GM23338 (cell line): ENCODE results near the gene CSTF3. TPM values are rescaled to one million over a fixed set of nuclear protein-coding genes. Genes with fewer than 3 reads are reported as not detected.
A peak's percentile ranks its signal among the peaks of the same experiment; 100 is the strongest.

Experiments
- ATAC-seq: fragments of 200-7000 bp; cut with Tn5 transposase; 3 replicates; pipeline ENCODE4 v1.9.1; 2020
- DNase-seq: peaks from one replicate; pipeline ENCODE4 v3.0.0-alpha.2; 2015; ENCODE audit warnings: low spot score
- H2AFZ ChIP-seq: fragments of 200-600 bp; sonication (generic); 2 replicates; pipeline ENCODE4 v1.8.0; 2016; ENCODE audit warnings: antibody characterized with exemption, mild to moderate bottlenecking, moderate library complexity
- H3F3A ChIP-seq: fragments of 200-600 bp; sonication (generic); replicated peaks from 2 replicates; pipeline ENCODE4 v1.8.0; 2017; ENCODE audit warnings: antibody characterized with exemption, mixed run types, low read depth
- H3K27ac ChIP-seq: fragments of 200-600 bp; sonication (generic); 2 replicates; pipeline ENCODE4 v1.6.1; 2016; ENCODE audit warnings: low read depth
- H3K27me3 ChIP-seq: fragments of 200-600 bp; sonication (generic); 2 replicates; pipeline ENCODE4 v1.8.0; 2016; ENCODE audit warnings: mild to moderate bottlenecking, mixed run types, moderate library complexity; ENCODE audit not compliant: insufficient read depth
- H3K36me3 ChIP-seq: fragments of 200-600 bp; sonication (generic); 2 replicates; pipeline ENCODE4 v1.8.0; 2016; ENCODE audit warnings: mild to moderate bottlenecking; ENCODE audit not compliant: insufficient read depth
- H3K4me1 ChIP-seq: fragments of 200-600 bp; sonication (generic); 2 replicates; pipeline ENCODE4 v1.8.0; 2016; ENCODE audit warnings: mild to moderate bottlenecking, moderate library complexity; ENCODE audit not compliant: insufficient read depth
- H3K4me2 ChIP-seq: fragments of 200-600 bp; sonication (generic); 2 replicates; pipeline ENCODE4 v1.7.1; 2017; ENCODE audit warnings: mixed run types
- H3K4me3 ChIP-seq: fragments of 200-600 bp; sonication (generic); 2 replicates; pipeline ENCODE4 v1.6.1; 2016; ENCODE audit warnings: mixed run types
- H3K79me2 ChIP-seq: fragments of 200-600 bp; sonication (generic); replicated peaks from 2 replicates; pipeline ENCODE4 v1.8.0; 2017; ENCODE audit warnings: mild to moderate bottlenecking; ENCODE audit not compliant: insufficient read depth
- H3K9me2 ChIP-seq: fragments of 200-600 bp; sonication (generic); 2 replicates; pipeline ENCODE4 v1.8.0; 2017; ENCODE audit not compliant: insufficient read depth
- H4K20me1 ChIP-seq: fragments of 200-600 bp; sonication (generic); replicated peaks from 2 replicates; pipeline ENCODE4 v1.8.0; 2017; ENCODE audit warnings: mild to moderate bottlenecking; ENCODE audit not compliant: insufficient read depth
- H3K27ac Mint-ChIP-seq: 2 replicates; pipeline ENCODE4 v1.8.0; 2020; ENCODE audit warnings: inconsistent platforms, mild to moderate bottlenecking, moderate library complexity, mixed read lengths
- H3K27me3 Mint-ChIP-seq: 3 replicates; pipeline ENCODE4 v1.8.0; 2022; ENCODE audit warnings: low read depth, mild to moderate bottlenecking, moderate library complexity, mixed read lengths, inconsistent platforms; ENCODE audit not compliant: insufficient read depth, poor library complexity
- H3K36me3 Mint-ChIP-seq: 3 replicates; pipeline ENCODE4 v1.8.0; 2021; ENCODE audit warnings: low read depth, mild to moderate bottlenecking, inconsistent platforms, moderate library complexity, mixed read lengths
- H3K4me1 Mint-ChIP-seq: 3 replicates; pipeline ENCODE4 v1.8.0; 2020; ENCODE audit warnings: mild to moderate bottlenecking, inconsistent platforms, mixed read lengths
- H3K4me3 Mint-ChIP-seq: 3 replicates; pipeline ENCODE4 v1.8.0; 2021; ENCODE audit warnings: moderate library complexity, mild to moderate bottlenecking, inconsistent platforms, mixed read lengths
- H3K9me3 Mint-ChIP-seq: 3 replicates; pipeline ENCODE4 v1.8.0; 2020; ENCODE audit warnings: moderate library complexity, mild to moderate bottlenecking, inconsistent platforms, mixed read lengths
- CREB1 ChIP-seq: fragments of 250-450 bp; sonication (Bioruptor Pico); IDR thresholded peaks from 2 replicates; pipeline ENCODE4 v1.5.0; 2020; ENCODE audit warnings: low read depth, mild to moderate bottlenecking, moderate library complexity
- CTCF ChIP-seq, 2 experiments: fragments of 200-600 bp in 1 of 2; sonication (generic) in 1 of 2; conservative IDR thresholded peaks; 2 replicates each; pipeline versions ENCODE4 v1.5.1 to v1.6.1; 2016 to 2017; ENCODE audit warnings: antibody characterized with exemption in 2 of 2, low read depth in 2 of 2, mild to moderate bottlenecking in 2 of 2, moderate library complexity in 1 of 2
- ETS1 ChIP-seq: IDR thresholded peaks from 2 replicates; pipeline ENCODE4 v1.6.1; 2016; ENCODE audit warnings: antibody characterized with exemption
- EZH2 ChIP-seq: fragments of 200-600 bp; sonication (generic); IDR thresholded peaks from one replicate; pipeline ENCODE4 v1.8.0; 2017; ENCODE audit warnings: antibody characterized with exemption, mild to moderate bottlenecking, low read depth; ENCODE audit not compliant: unreplicated experiment
- EZH2phosphoT487 ChIP-seq: fragments of 200-600 bp; sonication (generic); IDR thresholded peaks from one replicate; pipeline ENCODE4 v1.8.1; 2018; ENCODE audit warnings: antibody characterized with exemption; ENCODE audit not compliant: unreplicated experiment
- JUNB ChIP-seq: IDR thresholded peaks from one replicate; pipeline ENCODE4 v1.6.1; 2016; ENCODE audit warnings: antibody characterized with exemption; ENCODE audit not compliant: unreplicated experiment
- NANOG ChIP-seq: IDR thresholded peaks from 2 replicates; pipeline ENCODE4 v1.6.1; 2016; ENCODE audit warnings: antibody characterized with exemption, borderline replicate concordance
- POLR2AphosphoS5 ChIP-seq: IDR thresholded peaks from 2 replicates; pipeline ENCODE4 v1.6.1; 2016; ENCODE audit warnings: antibody characterized with exemption, low read depth
- STAT1 ChIP-seq: IDR thresholded peaks from one replicate; pipeline ENCODE4 v1.6.1; 2016; ENCODE audit warnings: antibody characterized with exemption; ENCODE audit not compliant: unreplicated experiment
- ZNF114 ChIP-seq: fragments of 250-450 bp; sonication (Bioruptor Pico); IDR thresholded peaks from 2 replicates; pipeline ENCODE4 v1.5.0; 2020; ENCODE audit warnings: mild to moderate bottlenecking, moderate library complexity
- ZNF331 ChIP-seq: fragments of 250-450 bp; sonication (Bioruptor Pico); IDR thresholded peaks from 2 replicates; pipeline ENCODE4 v1.5.0; 2020; ENCODE audit warnings: low read depth, mild to moderate bottlenecking, moderate library complexity
- polyA plus RNA-seq: library from polyadenylated mRNA; unstranded; fragments of >200 nt; fragmentation: Nextera tagmentation; extraction: Ambion mirVana; gene quantifications from 2 replicates; pipeline ENCODE4 v1.2.1, GENCODE V29; 2016
- total RNA-seq: library from RNA; depleted of rRNA; stranded (reverse); fragments of >200 nt; shearing (Covaris generic); gene quantifications from 2 replicates; pipeline ENCODE4 v1.2.3, GENCODE V29; 2014
- TF ChIP-seq, protein P1 (sequence below): IDR thresholded peaks from one replicate; pipeline ENCODE4 v1.6.1; 2018; ENCODE audit warnings: antibody characterized with exemption; ENCODE audit not compliant: unreplicated experiment
- TF ChIP-seq, protein P2 (sequence below): fragments of 250-450 bp; sonication (Bioruptor Pico); IDR thresholded peaks from 2 replicates; pipeline ENCODE4 v1.5.0; 2020; ENCODE audit warnings: mild to moderate bottlenecking, moderate library complexity

Gene CSTF3
- total and polyA plus RNA-seq, 2 experiments from 2014 or later: 83.2 to 158 TPM

DNA sequence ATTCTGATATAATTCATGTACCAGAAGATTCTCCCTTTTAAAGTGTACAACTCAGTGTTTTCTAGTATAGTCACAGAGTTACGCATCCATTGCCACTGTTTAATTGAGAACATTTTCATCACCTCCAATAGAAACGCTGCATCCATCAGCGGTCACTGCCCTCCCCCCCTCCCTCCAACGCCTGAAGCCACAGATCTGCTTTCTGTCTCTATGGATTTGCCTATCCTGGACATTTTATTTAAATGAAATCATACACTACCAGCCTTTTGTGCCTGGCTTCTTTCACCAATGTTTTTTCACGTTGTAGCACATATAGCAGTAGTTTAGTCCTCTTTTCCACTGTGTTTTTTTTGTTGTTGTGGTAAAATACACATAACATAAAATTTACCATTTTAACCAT lies 99.1 kb downstream of the CSTF3 start (continued):
- no peak for TF ChIP-seq ZNF331 (CRISPR knock-in tag)
- no peak for TF ChIP-seq EZH2phosphoT487
- TF ChIP-seq NANOG: no peak
- no peak for TF ChIP-seq JUNB

DNA sequence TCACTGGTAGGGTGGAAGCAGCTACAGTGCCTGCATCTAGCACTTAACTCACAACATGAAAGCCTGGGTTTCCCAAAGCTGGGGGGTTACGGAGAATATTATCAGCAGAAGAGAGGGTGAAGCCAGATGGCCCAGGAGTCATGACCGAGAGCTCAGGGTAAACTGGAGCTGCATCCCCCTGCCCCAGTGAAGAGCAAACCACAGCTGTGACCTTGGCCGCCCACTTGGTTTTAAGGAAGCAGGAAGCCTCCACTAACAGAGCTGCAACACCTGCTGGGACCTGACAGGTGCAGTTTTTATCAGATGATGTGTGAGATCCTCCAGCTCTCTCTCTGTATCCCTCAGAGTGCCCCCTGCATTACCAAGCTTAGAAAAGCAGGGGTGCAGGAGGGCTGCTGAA lies 101.0 kb downstream of the CSTF3 start:
- no peak overlapping the region for H2AFZ ChIP-seq
- H3K27ac ChIP-seq: peak overlapping the region; percentile 29; the same call in 1 of the 2 replicates
- peaks cover 9% of the 10 kb centered on the region; the same call in 1 of the 2 replicates for H3K4me1 ChIP-seq
- H3K4me3 Mint-ChIP-seq: no peak overlapping the region
- H3K4me3 ChIP-seq: no peak overlapping the region
- H3K79me2 ChIP-seq: no peaks in the 10 kb centered on the region
- peak overlapping the region; percentile 61 for H3K27ac Mint-ChIP-seq
- no peaks in the 10 kb centered on the region for H3K9me3 Mint-ChIP-seq
- H3K27me3 ChIP-seq: no peaks in the 10 kb centered on the region
- H4K20me1 ChIP-seq: 0 out of 2 replicates have a peak, but pooled peaks cover 3% of the 10 kb centered on the region
- no peak for DNase-seq
- peaks cover 17% of the 10 kb centered on the region for H3K36me3 ChIP-seq
- H3K36me3 Mint-ChIP-seq: peaks cover 40% of the 10 kb centered on the region
- ATAC-seq: no peak
- H3K9me2 ChIP-seq: no peaks in the 10 kb centered on the region
- H3K27me3 Mint-ChIP-seq: peaks cover 4% of the 10 kb centered on the region
- H3K4me2 ChIP-seq: no peak overlapping the region
- TF ChIP-seq NANOG (no peak), ZNF331 (CRISPR knock-in tag) (no peak), ZNF114 (CRISPR knock-in tag) (no peak), POLR2AphosphoS5 (no peak), EZH2phosphoT487 (no peak), JUNB (no peak), CTCF (conservative IDR thresholded peaks at IDR 0.05; ENCODE audit: low read depth in 2 of 2) (no peak), CREB1 (CRISPR knock-in tag) (no peak), STAT1 (no peak), EZH2 (no peak), ETS1 (no peak)
- TF ChIP-seq, protein P1, sequence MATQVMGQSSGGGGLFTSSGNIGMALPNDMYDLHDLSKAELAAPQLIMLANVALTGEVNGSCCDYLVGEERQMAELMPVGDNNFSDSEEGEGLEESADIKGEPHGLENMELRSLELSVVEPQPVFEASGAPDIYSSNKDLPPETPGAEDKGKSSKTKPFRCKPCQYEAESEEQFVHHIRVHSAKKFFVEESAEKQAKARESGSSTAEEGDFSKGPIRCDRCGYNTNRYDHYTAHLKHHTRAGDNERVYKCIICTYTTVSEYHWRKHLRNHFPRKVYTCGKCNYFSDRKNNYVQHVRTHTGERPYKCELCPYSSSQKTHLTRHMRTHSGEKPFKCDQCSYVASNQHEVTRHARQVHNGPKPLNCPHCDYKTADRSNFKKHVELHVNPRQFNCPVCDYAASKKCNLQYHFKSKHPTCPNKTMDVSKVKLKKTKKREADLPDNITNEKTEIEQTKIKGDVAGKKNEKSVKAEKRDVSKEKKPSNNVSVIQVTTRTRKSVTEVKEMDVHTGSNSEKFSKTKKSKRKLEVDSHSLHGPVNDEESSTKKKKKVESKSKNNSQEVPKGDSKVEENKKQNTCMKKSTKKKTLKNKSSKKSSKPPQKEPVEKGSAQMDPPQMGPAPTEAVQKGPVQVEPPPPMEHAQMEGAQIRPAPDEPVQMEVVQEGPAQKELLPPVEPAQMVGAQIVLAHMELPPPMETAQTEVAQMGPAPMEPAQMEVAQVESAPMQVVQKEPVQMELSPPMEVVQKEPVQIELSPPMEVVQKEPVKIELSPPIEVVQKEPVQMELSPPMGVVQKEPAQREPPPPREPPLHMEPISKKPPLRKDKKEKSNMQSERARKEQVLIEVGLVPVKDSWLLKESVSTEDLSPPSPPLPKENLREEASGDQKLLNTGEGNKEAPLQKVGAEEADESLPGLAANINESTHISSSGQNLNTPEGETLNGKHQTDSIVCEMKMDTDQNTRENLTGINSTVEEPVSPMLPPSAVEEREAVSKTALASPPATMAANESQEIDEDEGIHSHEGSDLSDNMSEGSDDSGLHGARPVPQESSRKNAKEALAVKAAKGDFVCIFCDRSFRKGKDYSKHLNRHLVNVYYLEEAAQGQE: no peak
- TF ChIP-seq, protein P2, sequence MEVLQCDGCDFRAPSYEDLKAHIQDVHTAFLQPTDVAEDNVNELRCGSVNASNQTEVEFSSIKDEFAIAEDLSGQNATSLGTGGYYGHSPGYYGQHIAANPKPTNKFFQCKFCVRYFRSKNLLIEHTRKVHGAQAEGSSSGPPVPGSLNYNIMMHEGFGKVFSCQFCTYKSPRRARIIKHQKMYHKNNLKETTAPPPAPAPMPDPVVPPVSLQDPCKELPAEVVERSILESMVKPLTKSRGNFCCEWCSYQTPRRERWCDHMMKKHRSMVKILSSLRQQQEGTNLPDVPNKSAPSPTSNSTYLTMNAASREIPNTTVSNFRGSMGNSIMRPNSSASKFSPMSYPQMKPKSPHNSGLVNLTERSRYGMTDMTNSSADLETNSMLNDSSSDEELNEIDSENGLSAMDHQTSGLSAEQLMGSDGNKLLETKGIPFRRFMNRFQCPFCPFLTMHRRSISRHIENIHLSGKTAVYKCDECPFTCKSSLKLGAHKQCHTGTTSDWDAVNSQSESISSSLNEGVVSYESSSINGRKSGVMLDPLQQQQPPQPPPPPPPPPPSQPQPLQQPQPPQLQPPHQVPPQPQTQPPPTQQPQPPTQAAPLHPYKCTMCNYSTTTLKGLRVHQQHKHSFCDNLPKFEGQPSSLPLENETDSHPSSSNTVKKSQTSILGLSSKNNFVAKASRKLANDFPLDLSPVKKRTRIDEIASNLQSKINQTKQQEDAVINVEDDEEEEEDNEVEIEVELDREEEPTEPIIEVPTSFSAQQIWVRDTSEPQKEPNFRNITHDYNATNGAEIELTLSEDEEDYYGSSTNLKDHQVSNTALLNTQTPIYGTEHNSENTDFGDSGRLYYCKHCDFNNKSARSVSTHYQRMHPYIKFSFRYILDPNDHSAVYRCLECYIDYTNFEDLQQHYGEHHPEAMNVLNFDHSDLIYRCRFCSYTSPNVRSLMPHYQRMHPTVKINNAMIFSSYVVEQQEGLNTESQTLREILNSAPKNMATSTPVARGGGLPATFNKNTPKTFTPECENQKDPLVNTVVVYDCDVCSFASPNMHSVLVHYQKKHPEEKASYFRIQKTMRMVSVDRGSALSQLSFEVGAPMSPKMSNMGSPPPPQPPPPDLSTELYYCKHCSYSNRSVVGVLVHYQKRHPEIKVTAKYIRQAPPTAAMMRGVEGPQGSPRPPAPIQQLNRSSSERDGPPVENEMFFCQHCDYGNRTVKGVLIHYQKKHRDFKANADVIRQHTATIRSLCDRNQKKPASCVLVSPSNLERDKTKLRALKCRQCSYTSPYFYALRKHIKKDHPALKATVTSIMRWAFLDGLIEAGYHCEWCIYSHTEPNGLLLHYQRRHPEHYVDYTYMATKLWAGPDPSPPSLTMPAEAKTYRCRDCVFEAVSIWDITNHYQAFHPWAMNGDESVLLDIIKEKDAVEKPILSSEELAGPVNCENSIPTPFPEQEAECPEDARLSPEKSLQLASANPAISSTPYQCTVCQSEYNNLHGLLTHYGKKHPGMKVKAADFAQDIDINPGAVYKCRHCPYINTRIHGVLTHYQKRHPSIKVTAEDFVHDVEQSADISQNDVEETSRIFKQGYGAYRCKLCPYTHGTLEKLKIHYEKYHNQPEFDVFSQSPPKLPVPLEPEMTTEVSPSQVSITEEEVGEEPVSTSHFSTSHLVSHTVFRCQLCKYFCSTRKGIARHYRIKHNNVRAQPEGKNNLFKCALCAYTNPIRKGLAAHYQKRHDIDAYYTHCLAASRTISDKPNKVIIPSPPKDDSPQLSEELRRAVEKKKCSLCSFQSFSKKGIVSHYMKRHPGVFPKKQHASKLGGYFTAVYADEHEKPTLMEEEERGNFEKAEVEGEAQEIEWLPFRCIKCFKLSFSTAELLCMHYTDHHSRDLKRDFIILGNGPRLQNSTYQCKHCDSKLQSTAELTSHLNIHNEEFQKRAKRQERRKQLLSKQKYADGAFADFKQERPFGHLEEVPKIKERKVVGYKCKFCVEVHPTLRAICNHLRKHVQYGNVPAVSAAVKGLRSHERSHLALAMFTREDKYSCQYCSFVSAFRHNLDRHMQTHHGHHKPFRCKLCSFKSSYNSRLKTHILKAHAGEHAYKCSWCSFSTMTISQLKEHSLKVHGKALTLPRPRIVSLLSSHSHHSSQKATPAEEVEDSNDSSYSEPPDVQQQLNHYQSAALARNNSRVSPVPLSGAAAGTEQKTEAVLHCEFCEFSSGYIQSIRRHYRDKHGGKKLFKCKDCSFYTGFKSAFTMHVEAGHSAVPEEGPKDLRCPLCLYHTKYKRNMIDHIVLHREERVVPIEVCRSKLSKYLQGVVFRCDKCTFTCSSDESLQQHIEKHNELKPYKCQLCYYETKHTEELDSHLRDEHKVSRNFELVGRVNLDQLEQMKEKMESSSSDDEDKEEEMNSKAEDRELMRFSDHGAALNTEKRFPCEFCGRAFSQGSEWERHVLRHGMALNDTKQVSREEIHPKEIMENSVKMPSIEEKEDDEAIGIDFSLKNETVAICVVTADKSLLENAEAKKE (CRISPR knock-in tag): no peak
- peaks cover 22% of the 10 kb centered on the region for H3K4me1 Mint-ChIP-seq
- H3F3A ChIP-seq: 0 out of 2 replicates have a peak, but pooled peaks cover 2% of the 10 kb centered on the region
